MG63 (cell line): Measurements from ENCODE around the gene XDH. TPM values are rescaled to one million over a fixed set of nuclear protein-coding genes. Genes with fewer than 3 reads are reported as not detected.

Experiments
- DNase-seq: peaks from one replicate; pipeline ENCODE4 v3.0.0-alpha.2; 2020
- H3K27me3 ChIP-seq: fragments of 250-450 bp; sonication (Bioruptor Pico); 2 replicates; pipeline ENCODE4 v1.5.1; 2020; ENCODE audit warnings: mild to moderate bottlenecking, moderate library complexity
- H3K36me3 ChIP-seq: fragments of 250-450 bp; sonication (Bioruptor Pico); 2 replicates; pipeline ENCODE4 v1.5.1; 2020; ENCODE audit warnings: mild to moderate bottlenecking, moderate library complexity
- H3K4me3 ChIP-seq: fragments of 250-450 bp; sonication (Bioruptor Pico); 2 replicates; pipeline ENCODE4 v1.5.1; 2020; ENCODE audit warnings: mild to moderate bottlenecking, moderate library complexity
- H3K9me3 ChIP-seq: fragments of 250-450 bp; sonication (Bioruptor Pico); 2 replicates; pipeline ENCODE4 v1.5.1; 2020; ENCODE audit warnings: mild to moderate bottlenecking, moderate library complexity
- total RNA-seq: library from RNA; depleted of rRNA; stranded (reverse); fragments of >200 nt; shearing (Covaris generic); gene quantifications from 2 replicates; pipeline ENCODE4 v1.2.3, GENCODE V29; 2014; ENCODE audit warnings: low replicate concordance; rRNA removed

XDH gene
- total RNA-seq = 0.69 TPM in 1 of 2 replicates, not detected in the other

- Histone ChIP-seq H3K4me3 (no peak within 1 kb of the TSS), H3K36me3 (no peaks in the 10 kb centered on the region), H3K27me3 (no peaks in the 10 kb centered on the region), H3K9me3 (peaks cover 20% of the 10 kb centered on the region)
- no peak for DNase-seq
Observed at GRCh38 chr2:31414601-31415241, at the start of gene XDH. Gene XDH (minus strand): TSS chr2:31414742. CDS start chr2:31414666, 76 bp downstream.

- Histone ChIP-seq H3K36me3 (no peaks in the 10 kb centered on the region), H3K4me3 (no peak overlapping the region), H3K27me3 (no peaks in the 10 kb centered on the region), H3K9me3 (peaks cover 15% of the 10 kb centered on the region)
- DNase-seq = no peak
Observed at GRCh38 chr2:31457651-31458050, 43.1 kb upstream of the XDH start.

- no peaks in the 10 kb centered on the region for H3K27me3 ChIP-seq
- H3K36me3 ChIP-seq = no peaks in the 10 kb centered on the region
- DNase-seq = peak; percentile 52
- H3K4me3 ChIP-seq = no peak overlapping the region
- peaks cover 3% of the 10 kb centered on the region for H3K9me3 ChIP-seq
Observed at GRCh38 chr2:31446848-31447247, 32.3 kb upstream of the XDH start.

- Histone ChIP-seq H3K36me3 (no peaks in the 10 kb centered on the region), H3K9me3 (peaks cover 5% of the 10 kb centered on the region), H3K4me3 (no peak overlapping the region), H3K27me3 (no peaks in the 10 kb centered on the region)
- DNase-seq = no peak
Observed at GRCh38 chr2:31442376-31442775, 27.8 kb upstream of the XDH start.

- no peak for DNase-seq
Observed at GRCh38 chr2:31440764-31441163, 26.2 kb upstream of the XDH start.

GRCh38 chr2:31434911-31435310 is 20.4 kb upstream of the XDH start:
- no peak for DNase-seq
- no peak overlapping the region for H3K4me3 ChIP-seq
- no peaks in the 10 kb centered on the region for H3K36me3 ChIP-seq
- 0 out of 2 replicates have a peak, but pooled peaks cover under 1% of the 10 kb centered on the region for H3K9me3 ChIP-seq
- H3K27me3 ChIP-seq = no peaks in the 10 kb centered on the region

More at GRCh38 chr2:31440764-31441163, 26.2 kb upstream of the XDH start:
- no peak overlapping the region for H3K4me3 ChIP-seq
- no peaks in the 10 kb centered on the region for H3K36me3 ChIP-seq
- peaks cover 5% of the 10 kb centered on the region; the same call in 1 of the 2 replicates for H3K9me3 ChIP-seq
- no peaks in the 10 kb centered on the region for H3K27me3 ChIP-seq

GRCh38 chr2:31433541-31433940 is 19.0 kb upstream of the XDH start:
- no peak for DNase-seq
- Histone ChIP-seq H3K27me3 (no peaks in the 10 kb centered on the region), H3K4me3 (no peak overlapping the region), H3K9me3 (no peaks in the 10 kb centered on the region), H3K36me3 (no peaks in the 10 kb centered on the region)

- H3K4me3 ChIP-seq = no peak overlapping the region
- no peak for DNase-seq
- no peaks in the 10 kb centered on the region for H3K36me3 ChIP-seq
- peaks cover 2% of the 10 kb centered on the region; the same call in 1 of the 2 replicates for H3K9me3 ChIP-seq
- H3K27me3 ChIP-seq = no peaks in the 10 kb centered on the region
Observed at GRCh38 chr2:31430439-31431165, 16.1 kb upstream of the XDH start.

- Histone ChIP-seq H3K4me3 (no peak overlapping the region), H3K27me3 (no peaks in the 10 kb centered on the region), H3K9me3 (peaks cover 2% of the 10 kb centered on the region; the same call in 1 of the 2 replicates), H3K36me3 (no peaks in the 10 kb centered on the region)
- peak; percentile 34 for DNase-seq
Observed at GRCh38 chr2:31429759-31430438, 15.4 kb upstream of the XDH start.

- no peaks in the 10 kb centered on the region for H3K36me3 ChIP-seq
- no peak overlapping the region for H3K4me3 ChIP-seq
- no peak for DNase-seq
- H3K27me3 ChIP-seq = no peaks in the 10 kb centered on the region
- H3K9me3 ChIP-seq = peaks cover 2% of the 10 kb centered on the region; the same call in 1 of the 2 replicates
Observed at GRCh38 chr2:31429040-31429439, 14.5 kb upstream of the XDH start.

GRCh38 chr2:31428001-31428418 is 13.5 kb upstream of the XDH start:
- no peak overlapping the region for H3K4me3 ChIP-seq
- no peaks in the 10 kb centered on the region for H3K27me3 ChIP-seq
- no peak for DNase-seq
- H3K9me3 ChIP-seq = peaks cover 2% of the 10 kb centered on the region; the same call in 1 of the 2 replicates
- no peaks in the 10 kb centered on the region for H3K36me3 ChIP-seq

- Histone ChIP-seq H3K9me3 (peaks cover 2% of the 10 kb centered on the region), H3K36me3 (no peaks in the 10 kb centered on the region), H3K27me3 (no peaks in the 10 kb centered on the region), H3K4me3 (no peak overlapping the region)
- no peak for DNase-seq
Observed at GRCh38 chr2:31426096-31426495, 11.6 kb upstream of the XDH start.

GRCh38 chr2:31421634-31422033 is 7.1 kb upstream of the XDH start:
- no peak for DNase-seq
- Histone ChIP-seq H3K27me3 (no peaks in the 10 kb centered on the region), H3K9me3 (peaks cover 22% of the 10 kb centered on the region), H3K4me3 (no peak overlapping the region), H3K36me3 (no peaks in the 10 kb centered on the region)

GRCh38 chr2:31420936-31421335 is 6.4 kb upstream of the XDH start:
- H3K36me3 ChIP-seq = no peaks in the 10 kb centered on the region
- DNase-seq = no peak
- no peaks in the 10 kb centered on the region for H3K27me3 ChIP-seq
- H3K4me3 ChIP-seq = no peak overlapping the region
- H3K9me3 ChIP-seq = peaks cover 22% of the 10 kb centered on the region

GRCh38 chr2:31419386-31419785 is 4.8 kb upstream of the XDH start:
- Histone ChIP-seq H3K4me3 (no peak overlapping the region), H3K9me3 (peaks cover 22% of the 10 kb centered on the region), H3K36me3 (no peaks in the 10 kb centered on the region), H3K27me3 (no peaks in the 10 kb centered on the region)
- DNase-seq = no peak

- H3K4me3 ChIP-seq = no peak overlapping the region
- H3K9me3 ChIP-seq = peaks cover 22% of the 10 kb centered on the region
- H3K36me3 ChIP-seq = no peaks in the 10 kb centered on the region
- no peaks in the 10 kb centered on the region for H3K27me3 ChIP-seq
- DNase-seq = no peak
Observed at GRCh38 chr2:31415421-31415820, 879 bp upstream of the XDH start.

- no peaks in the 10 kb centered on the region for H3K36me3 ChIP-seq
- no peak overlapping the region for H3K4me3 ChIP-seq
- peaks cover 15% of the 10 kb centered on the region for H3K9me3 ChIP-seq
- H3K27me3 ChIP-seq = no peaks in the 10 kb centered on the region
- DNase-seq = no peak
Observed at GRCh38 chr2:31413862-31414550, 536 bp downstream of the XDH start.
